AG08396 (cell line): ENCODE results near the gene SYTL2.
"Not testable (repeated sequence)": the region's sequence is repeated elsewhere in the genome, so short reads cannot be mapped to it uniquely, and the experiment has no call there.

Source experiments
- DNase-seq: peaks from one replicate; pipeline ENCODE4 v3.0.0; 2012; ENCODE audit warnings: low spot score, mixed read lengths

The SYTL2 gene

DNA sequence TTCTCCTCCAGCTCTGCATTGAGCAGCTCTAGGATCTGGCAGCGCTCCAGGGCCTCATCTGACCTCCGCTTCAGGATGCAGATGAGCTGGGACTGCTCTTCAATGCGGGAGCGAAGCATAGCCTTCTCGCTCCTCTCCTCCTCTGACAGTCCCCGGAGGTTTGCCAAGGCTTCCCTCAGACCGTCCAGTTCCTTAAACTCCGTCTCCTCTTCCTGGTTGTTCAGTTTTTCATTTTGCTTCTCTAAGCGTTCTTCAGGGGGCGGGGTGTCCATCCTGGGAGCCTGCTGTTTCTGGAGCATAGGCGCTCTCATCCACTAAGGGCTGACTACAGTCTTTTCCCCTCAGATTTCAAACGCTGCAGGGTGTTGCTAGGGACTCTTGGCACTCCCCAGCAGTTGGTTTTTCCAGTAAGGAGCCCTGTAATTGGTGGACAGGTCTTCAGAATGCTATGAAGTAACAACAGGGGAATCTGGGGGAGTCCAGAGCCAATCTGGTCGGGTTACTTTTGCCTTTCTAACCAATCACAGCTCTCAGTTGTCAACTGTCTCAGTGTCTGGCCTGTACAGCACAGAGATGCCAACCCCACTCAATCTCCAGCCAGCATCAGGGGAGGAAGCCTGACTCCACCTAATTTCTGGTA, 125.0 kb downstream of the SYTL2 start, which contains the start of gene CCDC89:
Gene CCDC89 (minus strand): TSS at position 376 of the 640 bp plus-strand sequence. CDS start 65 bp downstream, at position 311.
- peak; percentile 96 for DNase-seq

DNA sequence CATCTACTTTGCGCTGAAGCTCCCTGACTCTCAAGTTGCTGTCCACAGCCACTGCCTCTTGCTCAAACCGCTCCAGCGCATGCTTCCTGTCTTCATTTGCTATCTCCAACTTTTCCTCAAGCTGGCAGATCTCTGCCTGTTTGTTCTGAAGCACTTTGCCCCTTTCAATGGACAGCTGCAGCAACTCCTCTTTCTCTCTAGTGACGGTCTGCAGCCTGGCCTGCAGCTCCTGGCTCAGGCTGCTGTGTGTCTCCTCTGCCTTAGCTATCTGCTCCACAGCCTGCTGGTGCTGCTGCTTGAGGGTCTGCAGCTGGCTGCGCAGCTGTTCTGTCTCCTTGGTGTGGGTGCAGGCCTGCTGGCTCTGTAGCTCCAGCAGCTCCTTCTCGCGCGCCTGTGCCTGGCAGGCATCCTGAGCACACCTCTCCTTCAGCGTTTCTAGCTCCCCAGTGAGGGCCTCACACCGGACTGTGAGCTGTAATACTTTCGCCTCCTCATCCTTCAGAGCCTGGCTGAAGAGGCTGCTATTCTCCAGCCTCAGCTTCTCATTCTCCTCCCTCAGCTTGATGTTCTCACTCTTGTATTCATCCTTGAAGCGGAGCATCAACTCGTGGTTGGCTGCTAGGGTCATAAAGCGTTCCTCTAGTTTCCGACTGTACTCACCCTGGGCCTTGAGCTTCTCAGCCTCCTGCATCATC, 125.7 kb downstream of the SYTL2 start:
- DNase-seq: peak; percentile 26

DNA sequence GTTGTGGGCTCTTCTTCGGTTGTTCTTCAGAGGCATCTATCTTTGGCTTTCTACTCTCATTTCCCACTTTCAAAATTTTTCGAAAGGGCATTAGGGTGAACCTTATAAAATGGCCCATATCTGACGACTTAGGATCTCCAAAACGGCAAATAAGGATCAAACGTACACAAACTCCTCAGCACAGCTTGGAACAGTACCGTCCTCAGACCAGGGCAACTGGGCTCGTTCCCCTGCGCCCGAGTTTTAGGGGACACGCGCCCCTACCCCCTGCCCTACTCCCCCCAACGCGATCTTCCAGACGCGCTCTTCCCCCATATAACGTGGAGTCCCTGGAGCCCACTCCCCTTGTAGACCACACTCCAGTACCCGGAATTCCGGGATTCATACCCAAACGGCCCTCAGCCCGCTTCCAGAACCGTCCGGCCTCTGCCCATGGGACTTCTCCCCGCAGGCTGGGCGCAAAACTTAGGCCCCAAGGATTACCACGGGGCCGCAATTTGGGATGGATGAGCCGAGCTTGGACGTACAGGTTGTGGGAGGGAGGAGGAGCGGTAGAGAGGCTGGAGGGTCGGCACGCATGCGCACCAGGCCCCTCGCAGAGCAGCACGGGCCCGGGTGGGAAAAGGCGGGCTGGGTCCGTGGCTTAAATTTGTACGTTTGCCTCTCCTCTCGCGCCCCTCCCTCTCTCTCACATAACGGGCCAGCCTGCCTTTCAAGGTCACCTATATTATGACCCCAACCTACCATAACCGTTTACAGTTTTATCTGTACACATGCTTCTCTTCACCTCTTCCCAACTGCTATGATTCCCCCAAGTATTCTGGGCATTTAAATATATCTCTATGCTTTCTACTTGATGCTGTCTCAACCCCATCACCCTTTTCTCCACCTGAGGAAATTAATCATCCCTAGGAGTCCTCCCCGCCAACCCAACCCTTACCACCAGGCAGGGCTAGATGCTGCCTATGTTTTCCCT, 128.3 kb downstream of the SYTL2 start:
- DNase-seq: peak; percentile 79

DNA sequence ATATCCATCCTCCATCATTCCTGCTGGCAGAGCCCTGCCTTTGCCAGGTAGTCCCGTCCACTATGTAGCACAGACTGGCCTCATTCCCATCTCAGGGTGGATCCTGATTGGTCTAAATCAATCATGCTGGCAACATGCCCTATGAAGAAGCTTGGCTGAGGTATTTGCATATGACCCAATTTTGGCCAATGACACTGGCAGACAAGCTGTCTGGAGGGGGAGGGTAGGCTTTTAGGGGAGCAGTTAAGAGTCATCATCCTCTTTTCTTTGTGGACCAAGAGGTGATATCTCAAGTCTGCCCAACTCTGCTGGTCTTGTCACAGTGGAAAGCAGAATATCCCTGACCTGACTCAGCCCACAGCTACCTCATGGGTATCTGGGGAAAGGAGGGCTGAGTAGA, 130.0 kb downstream of the SYTL2 start:
- no peak for DNase-seq

DNA sequence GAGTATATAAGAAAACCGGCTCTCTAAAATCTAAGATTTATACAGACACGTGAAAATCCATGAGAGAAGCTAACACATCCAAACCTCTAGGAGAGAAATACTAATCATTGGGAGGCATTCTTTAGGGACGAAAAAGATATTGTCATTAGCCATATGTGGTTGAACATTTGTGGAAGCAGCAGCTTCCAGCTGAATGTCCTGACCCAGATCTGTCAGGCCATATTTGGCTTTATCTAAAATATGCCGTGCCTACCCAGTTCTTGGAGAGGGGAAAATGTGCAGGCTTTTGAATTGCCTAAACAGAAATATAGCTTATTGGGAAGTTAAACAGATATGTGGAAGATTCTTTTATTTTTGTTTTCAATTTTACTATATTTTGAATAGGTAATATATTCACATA, 131.4 kb downstream of the SYTL2 start:
- DNase-seq: no peak

DNA sequence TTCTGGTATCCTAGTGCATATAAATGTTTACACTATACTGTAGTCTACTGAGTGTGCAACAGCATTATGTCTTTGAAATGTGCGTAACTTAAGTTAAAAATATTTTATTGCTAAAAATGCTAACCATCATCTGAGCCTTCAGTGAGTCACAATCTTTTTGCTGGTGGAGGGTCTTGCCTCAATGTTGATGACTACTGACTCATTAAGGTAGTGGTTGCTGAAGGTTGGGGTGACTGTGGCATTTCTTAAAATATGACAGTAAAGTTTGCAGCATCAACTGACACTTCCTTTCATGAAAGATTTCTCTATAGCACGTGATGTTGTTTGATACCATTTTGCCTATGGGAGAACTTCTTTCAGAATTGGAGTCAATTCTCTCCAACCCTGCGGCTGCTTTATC, 137.5 kb downstream of the SYTL2 start:
- no peak for DNase-seq

DNA sequence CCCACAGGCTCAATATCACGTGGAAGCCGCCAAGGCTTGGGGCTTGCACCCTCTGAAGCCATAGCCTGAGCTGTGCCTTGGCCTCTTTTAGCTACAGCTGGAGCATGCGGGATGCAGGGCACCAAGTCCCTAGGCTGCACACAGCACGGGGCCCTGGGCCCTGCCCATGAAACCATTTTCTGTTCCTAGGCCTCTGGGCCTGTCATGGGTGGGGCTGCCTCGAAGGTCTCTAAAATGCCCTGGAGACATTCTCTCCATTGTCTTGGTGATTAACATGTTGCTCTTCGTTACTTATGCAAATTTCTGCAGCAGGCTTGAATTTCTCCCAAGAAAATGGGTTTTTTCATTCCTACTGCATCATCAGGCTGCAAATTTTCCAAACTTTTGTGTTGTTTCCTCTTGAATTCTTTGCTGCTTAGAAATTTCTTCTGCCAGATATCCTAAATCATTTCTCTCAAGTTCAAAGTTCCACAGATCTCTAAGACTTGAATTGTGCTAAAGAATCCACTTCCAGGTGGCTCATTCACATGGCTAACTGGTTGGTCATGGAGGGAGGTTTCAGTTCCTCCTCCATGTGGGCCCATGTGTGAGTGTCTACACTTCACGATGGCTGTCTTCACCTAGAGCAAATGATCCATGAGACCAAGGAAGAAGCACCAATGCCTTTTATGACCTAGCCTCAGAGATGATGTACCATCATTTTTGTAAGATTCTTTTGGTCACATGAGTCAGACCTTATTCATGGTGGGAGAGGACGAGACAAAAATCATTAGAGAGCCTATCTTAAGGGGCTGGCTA, 138.6 kb downstream of the SYTL2 start:
- no peak for DNase-seq

DNA sequence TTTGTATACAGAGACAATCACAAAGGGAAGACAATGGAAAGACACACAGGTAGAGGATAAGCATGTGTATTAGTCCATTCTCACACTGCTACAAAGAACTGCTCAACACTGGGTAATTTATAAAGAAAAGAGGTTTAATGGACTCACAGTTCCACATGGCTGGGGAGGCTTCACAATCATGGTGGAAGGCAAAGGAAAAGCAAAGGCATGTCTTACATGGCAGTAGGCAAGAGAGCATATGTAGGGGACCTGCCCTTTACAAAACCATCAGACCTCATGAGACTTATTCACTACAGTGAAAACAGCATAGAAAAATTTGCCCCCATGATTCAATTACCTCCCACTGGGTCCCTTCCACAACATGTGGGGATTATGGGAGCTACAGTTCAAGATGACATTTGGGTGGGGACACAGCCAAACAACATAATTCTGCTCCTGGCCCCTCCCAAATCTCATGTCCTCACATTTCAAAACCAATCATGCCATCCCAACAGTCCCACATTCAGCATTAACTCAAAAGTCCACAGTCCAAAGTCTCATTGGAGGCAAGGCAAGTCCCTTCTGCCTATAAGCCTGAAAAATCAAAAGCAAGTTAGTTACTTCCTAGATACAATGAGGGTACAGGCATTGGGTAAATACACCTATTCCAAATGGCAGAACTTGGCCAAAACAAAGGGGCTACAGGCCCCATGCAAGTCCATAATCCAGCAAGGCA, 139.8 kb downstream of the SYTL2 start:
- not testable (repeated sequence) for DNase-seq

DNA sequence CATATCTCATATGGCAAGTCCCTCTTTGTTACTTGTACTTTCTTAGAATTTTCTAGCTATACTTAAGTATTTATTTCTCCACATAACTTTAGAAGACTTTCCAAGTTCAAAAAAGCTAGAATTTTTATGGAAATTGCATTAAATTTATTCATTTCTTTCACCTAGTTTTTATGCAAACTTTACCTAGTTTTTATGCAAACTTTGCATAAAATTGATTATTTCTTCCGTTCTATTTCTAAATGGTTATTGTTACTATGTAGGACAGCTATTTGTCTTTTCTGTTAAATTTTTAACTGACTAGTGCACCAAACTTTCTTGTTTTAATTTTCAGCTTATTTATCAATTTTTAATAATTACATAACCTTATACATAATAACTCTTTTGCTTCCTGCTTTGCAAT, 142.8 kb downstream of the SYTL2 start:
- no peak for DNase-seq

DNA sequence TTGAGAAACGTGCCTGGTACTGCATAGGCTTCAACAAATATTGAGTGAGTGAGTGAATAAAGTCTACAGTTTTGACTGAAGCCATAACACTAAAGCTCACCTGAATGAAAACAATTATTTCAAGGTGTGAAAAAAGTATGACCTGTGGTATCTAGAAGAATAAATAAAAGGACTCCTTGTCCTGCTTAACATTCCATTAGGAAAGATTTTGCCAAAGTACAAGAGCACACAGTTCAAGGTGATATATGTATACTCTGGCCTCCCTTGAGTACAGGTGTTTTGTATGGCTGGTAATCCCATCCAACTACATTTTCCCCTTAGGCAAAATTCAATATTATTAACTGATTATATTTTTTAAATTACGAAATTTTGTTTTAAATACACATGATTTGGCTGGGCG, 144.3 kb downstream of the SYTL2 start:
- DNase-seq: no peak

DNA sequence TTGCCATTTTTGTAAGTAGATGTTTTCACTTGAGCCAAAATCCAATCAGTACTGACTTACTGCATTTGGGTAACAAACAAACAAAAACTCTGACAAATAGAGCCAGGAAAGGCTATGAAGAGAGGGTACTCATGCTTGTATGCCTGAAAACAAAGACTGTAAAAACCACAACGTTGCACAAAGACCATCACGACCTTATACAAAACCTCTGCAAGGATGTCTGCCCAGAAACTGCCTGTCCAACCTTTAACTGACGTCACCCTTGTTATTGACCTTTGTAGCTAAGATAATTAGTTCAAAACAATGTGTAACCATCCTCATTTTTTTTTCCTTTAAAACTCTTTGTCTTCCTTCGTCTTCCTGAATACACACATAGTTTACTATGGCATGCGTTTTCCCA, 145.2 kb downstream of the SYTL2 start:
- no peak for DNase-seq

DNA sequence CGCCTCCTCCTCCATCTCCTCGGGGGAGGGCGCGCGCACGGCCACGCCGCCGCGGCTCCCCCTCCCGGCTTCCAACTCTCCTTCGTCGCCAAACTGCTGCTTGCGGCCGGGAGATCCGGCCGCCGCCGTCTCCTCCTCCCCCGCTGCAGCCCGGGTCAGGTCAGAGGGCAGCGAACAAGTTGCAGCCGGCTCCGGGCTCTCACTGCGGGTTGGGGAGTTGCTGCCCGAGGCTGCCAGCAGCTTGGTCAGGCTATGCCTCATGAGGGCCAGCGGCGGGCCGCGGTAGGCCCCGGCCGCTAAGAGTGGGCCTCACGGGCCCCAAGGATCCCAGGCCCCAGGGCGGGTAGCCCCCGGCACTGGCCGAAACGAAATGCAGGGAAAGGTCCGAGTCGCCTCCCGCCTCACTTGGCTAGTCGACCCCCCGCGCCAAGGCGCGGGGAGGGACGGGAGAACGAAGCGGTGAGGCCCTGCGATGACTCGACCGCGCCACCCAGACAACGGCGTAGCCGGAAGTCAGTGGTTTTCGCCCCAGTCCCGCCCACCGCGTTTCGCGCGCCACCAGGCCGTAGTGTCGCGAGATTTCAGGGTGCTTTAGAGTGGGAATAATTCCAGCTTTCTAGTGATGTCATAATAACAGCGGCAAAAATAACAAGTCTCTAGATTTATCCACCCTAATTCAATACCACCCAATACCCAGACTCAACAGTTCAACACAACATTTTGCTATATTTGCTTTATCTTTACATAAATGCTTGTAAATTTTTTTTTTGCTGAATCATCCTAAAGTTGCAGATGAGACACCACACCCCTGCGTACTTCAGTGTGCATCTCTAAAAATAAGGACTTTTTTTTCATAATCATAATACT, 146.1 kb downstream of the SYTL2 start, which contains the start of gene CREBZF:
Gene CREBZF (minus strand): TSS at position 515 of the 867 bp plus-strand sequence. CDS start 254 bp downstream, at position 261.
- peak; percentile 95 for DNase-seq

DNA sequence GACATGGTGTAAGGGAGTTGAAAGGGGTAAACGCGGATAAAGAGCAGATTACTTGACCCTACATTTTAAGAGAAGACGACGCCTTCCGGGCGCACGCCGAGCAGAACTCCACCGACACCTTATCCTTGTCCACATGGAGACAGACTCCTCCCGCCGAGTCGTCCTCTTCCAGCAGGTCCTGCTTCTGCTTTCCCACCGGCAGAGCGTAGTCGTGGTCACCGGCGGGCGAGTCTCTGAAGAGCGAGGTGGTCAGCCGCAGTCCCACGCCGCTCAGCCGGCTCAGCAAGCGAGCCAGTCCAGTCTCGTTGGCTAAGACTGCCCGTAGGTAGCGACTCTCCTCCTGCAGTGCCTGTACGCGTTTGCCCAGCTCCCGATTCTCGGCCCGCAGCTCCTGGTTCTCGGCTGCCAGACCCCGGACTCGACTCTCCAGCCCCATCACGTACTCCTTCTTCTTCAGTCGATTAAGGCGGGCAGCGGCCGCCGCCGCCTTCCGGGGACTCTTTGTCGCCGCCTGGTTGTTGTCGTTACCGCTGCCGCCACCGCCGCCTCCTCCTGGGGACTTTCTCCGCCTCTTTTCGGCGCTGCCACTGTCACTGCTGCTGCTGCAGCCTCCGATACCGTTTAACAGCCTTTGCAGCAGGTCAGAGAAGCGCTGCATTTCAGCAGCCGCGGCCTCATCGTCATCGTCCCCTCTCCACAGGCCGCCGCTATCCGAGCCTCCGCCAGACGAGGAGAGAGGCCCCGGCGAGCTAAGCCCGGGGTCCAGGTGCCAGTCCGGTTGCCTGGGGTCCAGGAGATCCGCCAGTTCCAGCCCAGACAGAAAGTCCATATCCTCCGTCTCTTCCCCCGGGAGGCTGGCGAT, 147.0 kb downstream of the SYTL2 start:
- DNase-seq: peak; percentile 62

DNA sequence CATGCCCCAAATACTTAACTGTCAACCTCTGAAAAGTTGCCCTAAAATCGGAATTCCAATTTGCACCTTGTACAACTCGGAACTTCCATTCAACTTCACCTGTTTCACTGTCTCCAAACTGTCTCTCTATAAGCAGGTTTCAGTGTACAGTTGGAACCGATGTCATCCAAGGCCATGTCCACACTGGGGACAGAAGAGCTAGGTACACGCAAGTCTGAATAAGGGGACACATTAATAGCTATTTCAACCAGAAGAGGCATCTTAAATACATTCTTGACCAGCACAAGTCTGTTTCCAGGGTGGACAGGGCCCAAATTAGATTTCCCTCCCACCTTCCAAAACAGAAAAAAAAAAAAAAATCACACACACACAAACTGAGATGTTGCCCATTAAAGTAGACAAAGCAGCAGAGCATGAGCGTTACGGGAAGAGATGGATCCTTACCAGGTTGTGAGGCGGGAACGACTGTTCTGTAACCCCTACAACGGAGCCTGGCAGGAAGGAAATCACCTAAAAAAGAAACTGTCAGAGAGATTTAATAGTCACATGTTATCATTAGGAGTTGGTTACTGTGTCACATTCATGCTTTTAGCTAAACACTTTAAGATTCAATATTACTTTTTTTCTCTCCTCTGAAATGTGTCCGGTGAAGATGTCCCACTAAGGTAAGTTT, 147.7 kb downstream of the SYTL2 start:
- DNase-seq: peak; percentile 12

DNA sequence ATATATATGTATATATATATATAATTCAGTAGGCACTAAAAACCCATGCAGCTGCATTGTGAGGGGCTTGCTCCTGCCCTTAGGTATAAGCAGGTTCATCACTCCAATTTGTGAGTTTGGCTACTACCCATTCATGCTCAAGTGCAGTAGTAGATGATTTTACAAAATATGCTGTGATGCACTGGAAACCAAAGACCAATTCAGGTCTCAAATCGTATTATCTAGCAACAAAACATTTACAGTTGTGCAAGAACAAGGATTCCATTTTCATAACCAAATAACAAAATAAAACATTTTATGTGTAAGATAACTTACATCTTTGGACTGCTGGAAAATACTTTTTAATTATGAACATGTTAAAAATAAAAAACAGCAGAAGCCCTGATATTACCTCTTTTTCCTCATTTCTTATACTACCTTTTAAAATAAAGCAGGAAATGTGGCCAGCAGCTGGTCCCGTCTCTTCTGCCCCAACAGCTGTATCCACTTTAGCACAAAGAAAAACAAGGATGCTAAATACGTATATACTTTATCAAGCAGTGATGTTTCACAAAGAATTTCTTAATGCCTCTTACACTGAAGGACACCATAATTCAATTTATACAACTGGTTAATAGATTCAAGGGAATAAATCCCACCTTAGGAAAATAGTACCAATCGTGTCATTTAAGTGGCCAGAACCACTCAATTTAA, 148.8 kb downstream of the SYTL2 start:
- no peak for DNase-seq

DNA sequence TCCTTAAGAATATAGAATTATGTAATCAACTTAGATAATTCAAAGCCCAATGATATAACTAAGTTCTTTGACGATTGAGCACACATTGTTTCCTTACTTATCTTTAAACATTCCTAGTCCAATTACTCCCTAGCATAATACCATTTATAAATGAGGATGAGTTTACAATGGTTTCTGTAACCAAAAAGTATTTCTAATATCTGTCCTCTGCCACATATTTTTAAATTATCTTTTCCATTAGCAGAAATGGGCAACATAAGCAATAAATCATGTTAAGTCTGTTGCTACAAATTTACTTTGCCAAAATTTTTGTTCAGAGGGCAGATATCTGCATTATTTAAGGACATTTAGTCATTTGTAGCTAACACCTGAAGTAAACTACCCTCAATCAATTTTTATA, 152.8 kb downstream of the SYTL2 start:
- DNase-seq: no peak

DNA sequence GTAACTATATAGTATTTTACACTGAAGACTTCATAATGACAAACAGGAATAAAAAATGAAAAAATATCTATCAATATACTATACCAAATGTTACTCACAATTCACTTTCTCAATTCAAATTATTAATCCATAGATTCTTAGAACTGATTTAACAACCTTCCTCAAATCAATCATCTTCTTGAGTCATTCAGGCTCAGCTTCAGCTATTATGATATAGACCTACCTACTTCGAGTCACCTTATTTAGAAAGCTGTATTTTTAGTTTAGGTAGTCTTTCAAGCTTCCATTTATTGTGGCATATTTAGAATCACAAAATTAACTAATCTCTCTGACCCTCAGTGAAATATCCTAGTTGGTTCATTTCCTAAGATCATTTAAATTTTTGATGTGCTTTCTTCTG, 154.2 kb downstream of the SYTL2 start:
- DNase-seq: no peak

DNA sequence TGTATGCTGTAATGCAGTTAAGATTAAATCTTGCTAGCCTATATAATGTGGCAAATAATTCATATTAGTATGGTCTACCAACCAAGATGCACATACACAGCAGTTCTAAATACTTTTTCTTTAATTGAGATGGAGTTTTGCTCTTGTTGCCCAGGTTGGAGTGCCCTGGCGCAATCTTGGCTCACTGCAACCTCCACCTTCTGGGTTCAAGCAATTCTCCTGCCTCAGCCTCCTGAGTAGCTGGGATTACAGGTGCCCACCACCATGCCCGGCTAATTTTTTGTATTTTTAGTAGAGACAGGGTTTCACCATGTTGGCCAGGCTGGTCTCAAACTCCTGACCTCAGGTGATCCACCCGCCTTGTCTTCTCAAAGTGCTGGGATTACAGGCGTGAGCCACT, 156.6 kb downstream of the SYTL2 start:
- not testable (repeated sequence) for DNase-seq
